K562 (cell line): ENCODE data around the gene WBP1L. TPM values are rescaled to one million over a fixed set of nuclear protein-coding genes. Genes with fewer than 3 reads are reported as not detected.

Experiments
- CHD2 ChIP-seq: IDR thresholded peaks from 2 replicates; pipeline ENCODE4 v1.6.1; 2011; ENCODE audit warnings: low read depth, low read length
- ETV6 ChIP-seq, 3 experiments: fragments of 150-350 bp in 1 of 3; sonication (generic) in 1 of 3; formaldehyde crosslinking in 1 of 3; IDR thresholded peaks; 2 replicates each; pipeline versions ENCODE4 v1.6.1 to v1.8.0; 2014 to 2022; ENCODE audit warnings: borderline replicate concordance in 2 of 3, low read depth in 2 of 3, antibody characterized with exemption in 1 of 3, low read length in 1 of 3, mild to moderate bottlenecking in 1 of 3, missing genetic modification reagents in 1 of 3
- GABPA ChIP-seq: fragments of 200-800 bp; sonication (Bioruptor generic); conservative IDR thresholded peaks from 2 replicates; pipeline ENCODE4 v1.6.1; 2016; ENCODE audit warnings: low read depth, missing genetic modification characterization, missing compliant biosample characterization
- GATAD2A ChIP-seq: fragments of 450-650 bp; IDR thresholded peaks from 2 replicates; pipeline ENCODE4 v1.6.1; 2017
- GTF2A2 ChIP-seq: IDR thresholded peaks from 2 replicates; pipeline ENCODE4 v1.6.1; 2016; ENCODE audit warnings: mild to moderate bottlenecking, missing genetic modification characterization, missing compliant biosample characterization
- KLF13 ChIP-seq: fragments of 450-650 bp; IDR thresholded peaks from 2 replicates; pipeline ENCODE4 v1.6.1; 2016; ENCODE audit warnings: missing genetic modification characterization, low read depth, mild to moderate bottlenecking, missing compliant biosample characterization, moderate library complexity, borderline replicate concordance
- MCM3 ChIP-seq: fragments of 450-650 bp; IDR thresholded peaks from 2 replicates; pipeline ENCODE4 v1.6.1; 2016
- MIER1 ChIP-seq: fragments of 450-650 bp; IDR thresholded peaks from 2 replicates; pipeline ENCODE4 v1.6.1; 2016; ENCODE audit warnings: antibody characterized with exemption, mild to moderate bottlenecking, low read depth
- NCOR1 ChIP-seq: fragments of 450-650 bp; IDR thresholded peaks from 2 replicates; pipeline ENCODE4 v1.6.1; 2016; ENCODE audit warnings: mild to moderate bottlenecking, moderate library complexity
- SMC3 ChIP-seq: conservative IDR thresholded peaks from 2 replicates; pipeline ENCODE4 v1.6.1; 2011; ENCODE audit warnings: low read depth, low read length, improper control_type of control experiment; ENCODE audit not compliant: insufficient read depth
- SP2 ChIP-seq: IDR thresholded peaks from 2 replicates; pipeline ENCODE4 v1.6.1; 2011; ENCODE audit warnings: mild to moderate bottlenecking, low read depth, low read length, moderate library complexity; ENCODE audit not compliant: poor library complexity, severe bottlenecking; ENCODE audit errors: extremely low read depth
- ZNF140 ChIP-seq: fragments of 250-450 bp; sonication (Bioruptor Pico); IDR thresholded peaks from 2 replicates; pipeline ENCODE4 v1.8.0; 2021; ENCODE audit warnings: moderate library complexity, mild to moderate bottlenecking, inconsistent platforms
- ZNF282 ChIP-seq: sonication (generic); formaldehyde crosslinking; IDR thresholded peaks from 2 replicates; pipeline ENCODE4 v1.8.1; 2023; ENCODE audit warnings: missing genetic modification reagents
- ZNF445 ChIP-seq: fragments of 250-450 bp; sonication (Bioruptor Pico); IDR thresholded peaks from 2 replicates; pipeline ENCODE4 v1.4.0; 2020; ENCODE audit warnings: low read depth, mild to moderate bottlenecking, moderate library complexity
- ZNF830 ChIP-seq: fragments of 250-450 bp; sonication (Bioruptor Pico); IDR thresholded peaks from 2 replicates; pipeline ENCODE4 v1.5.0; 2021; ENCODE audit warnings: mild to moderate bottlenecking
- polyA plus RNA-seq, 8 experiments: library from polyadenylated mRNA; depleted of rRNA in 4 of 8; stranded (reverse) in 5 of 8; unstranded in 3 of 8; fragments of >200 nt; fragmentation: Nextera tagmentation in 2 of 8; fragmentation: Illumina TruSeq in 1 of 8; extraction: Ambion mirVana in 2 of 8; extraction: Trizol in 1 of 8; gene quantifications; 2 replicates each; pipeline versions ENCODE4 v1.2.1 to v1.2.3, GENCODE V29; 2011 to 2014; ENCODE audit warnings: inconsistent platforms in 1 of 8, missing spikeins in 1 of 8
- total RNA-seq, 7 experiments: library from RNA; depleted of rRNA in 6 of 7; stranded (reverse); fragments of >200 nt in 6 of 7; fragmentation: Illumina TruSeq in 2 of 7; extraction: Trizol in 2 of 7; gene quantifications; 2 replicates each; pipeline versions ENCODE4 v1.2.1 to v1.2.3, GENCODE V29; 2011 to 2021; ENCODE audit warnings: low replicate concordance in 1 of 7
- TF ChIP-seq, protein P1 (sequence below), 2 experiments: IDR thresholded peaks in 1 of 2; conservative IDR thresholded peaks in 1 of 2; 2 replicates each; pipeline ENCODE4 v1.6.1; 2016; ENCODE audit warnings: low read depth in 2 of 2, mild to moderate bottlenecking in 1 of 2, missing compliant biosample characterization in 1 of 2, missing genetic modification characterization in 1 of 2, moderate library complexity in 1 of 2
- TF ChIP-seq, protein P2 (sequence below): sonication (generic); formaldehyde crosslinking; IDR thresholded peaks from 2 replicates; pipeline ENCODE4 v1.9.0; 2022; ENCODE audit warnings: mild to moderate bottlenecking, missing genetic modification reagents
- TF ChIP-seq, protein P3 (sequence below): IDR thresholded peaks from 2 replicates; pipeline ENCODE4 v1.6.1; 2012; ENCODE audit warnings: low read depth, low read length, improper control_type of control experiment, borderline replicate concordance
- TF ChIP-seq, protein P4 (sequence below): fragments of 450-650 bp; IDR thresholded peaks from 2 replicates; pipeline ENCODE4 v1.7.1; 2018; ENCODE audit warnings: mild to moderate bottlenecking, low read depth; ENCODE audit not compliant: partially characterized antibody

Gene WBP1L
- total and polyA plus RNA-seq, 9 of the 15 experiments (the other 6 are each of a cell fraction or from before 2014, with no cell fraction given) = 3.2 to 14.4 (median 11.3) TPM

DNA sequence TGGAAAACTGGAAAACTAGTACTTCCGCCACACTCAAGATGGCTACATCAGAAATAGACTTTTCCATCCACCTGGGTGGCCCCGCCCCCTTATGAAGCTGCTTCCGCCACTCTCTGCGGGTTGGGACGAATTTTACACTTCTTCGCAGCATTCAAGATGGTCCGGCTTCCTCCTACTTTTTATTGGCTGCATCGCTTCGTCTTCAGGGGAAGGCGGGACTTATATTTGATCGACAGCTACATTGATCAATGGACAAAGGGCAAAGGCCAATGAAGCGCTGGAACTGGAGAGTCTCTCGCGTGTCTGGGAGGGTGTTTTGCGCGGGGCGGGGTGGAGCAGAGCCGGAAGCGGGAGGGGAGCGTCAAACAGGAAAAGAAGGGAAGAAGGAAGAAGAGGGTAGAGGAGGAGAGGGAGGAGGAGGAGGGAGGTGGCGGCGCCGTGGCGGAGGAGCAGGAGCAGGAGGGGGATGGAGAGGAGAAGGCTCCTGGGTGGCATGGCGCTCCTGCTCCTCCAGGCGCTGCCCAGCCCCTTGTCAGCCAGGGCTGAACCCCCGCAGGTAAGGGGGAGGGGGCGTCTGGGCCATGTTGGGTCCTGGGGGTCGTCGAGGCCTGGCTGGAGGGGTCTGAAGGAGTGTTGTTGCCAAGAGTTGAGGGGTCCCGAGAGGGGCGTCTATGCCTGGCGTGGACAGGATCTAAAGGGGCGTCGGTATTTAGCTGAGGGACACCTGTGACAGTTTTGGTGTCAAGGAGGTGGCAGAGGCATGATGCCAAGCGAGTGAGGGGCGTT is at the start of gene WBP1L (continued):
- TF ChIP-seq, protein P1, sequence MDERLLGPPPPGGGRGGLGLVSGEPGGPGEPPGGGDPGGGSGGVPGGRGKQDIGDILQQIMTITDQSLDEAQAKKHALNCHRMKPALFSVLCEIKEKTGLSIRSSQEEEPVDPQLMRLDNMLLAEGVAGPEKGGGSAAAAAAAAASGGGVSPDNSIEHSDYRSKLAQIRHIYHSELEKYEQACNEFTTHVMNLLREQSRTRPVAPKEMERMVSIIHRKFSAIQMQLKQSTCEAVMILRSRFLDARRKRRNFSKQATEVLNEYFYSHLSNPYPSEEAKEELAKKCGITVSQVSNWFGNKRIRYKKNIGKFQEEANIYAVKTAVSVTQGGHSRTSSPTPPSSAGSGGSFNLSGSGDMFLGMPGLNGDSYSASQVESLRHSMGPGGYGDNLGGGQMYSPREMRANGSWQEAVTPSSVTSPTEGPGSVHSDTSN (CRISPR knock-in tag; IDR thresholded peaks at IDR 0.05; ENCODE audit: low read depth) = peak; percentile 77
- TF ChIP-seq, protein P1 (tag; conservative IDR thresholded peaks at IDR 0.05; ENCODE audit: low read depth) = peak; percentile 98
- peak; percentile 81; the same call in 1 of the 2 replicates for TF ChIP-seq CHD2
- no peak for TF ChIP-seq NCOR1
- TF ChIP-seq GATAD2A = no peak
- no peak for TF ChIP-seq SMC3
- TF ChIP-seq ETV6 (IDR thresholded peaks at IDR 0.05; ENCODE audit: borderline replicate concordance in 1 of 2, low read depth in 2 of 2, low read length in 1 of 2) = peak in 1 of 2 experiments; percentile 68; a peak in 3 of 4 replicates
- TF ChIP-seq ETV6 (CRISPR knock-in tag; IDR thresholded peaks at IDR 0.05; ENCODE audit: borderline replicate concordance) = no peak
- TF ChIP-seq, protein P2, sequence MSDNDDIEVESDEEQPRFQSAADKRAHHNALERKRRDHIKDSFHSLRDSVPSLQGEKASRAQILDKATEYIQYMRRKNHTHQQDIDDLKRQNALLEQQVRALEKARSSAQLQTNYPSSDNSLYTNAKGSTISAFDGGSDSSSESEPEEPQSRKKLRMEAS (CRISPR knock-in tag) = no peak
- TF ChIP-seq, protein P3, sequence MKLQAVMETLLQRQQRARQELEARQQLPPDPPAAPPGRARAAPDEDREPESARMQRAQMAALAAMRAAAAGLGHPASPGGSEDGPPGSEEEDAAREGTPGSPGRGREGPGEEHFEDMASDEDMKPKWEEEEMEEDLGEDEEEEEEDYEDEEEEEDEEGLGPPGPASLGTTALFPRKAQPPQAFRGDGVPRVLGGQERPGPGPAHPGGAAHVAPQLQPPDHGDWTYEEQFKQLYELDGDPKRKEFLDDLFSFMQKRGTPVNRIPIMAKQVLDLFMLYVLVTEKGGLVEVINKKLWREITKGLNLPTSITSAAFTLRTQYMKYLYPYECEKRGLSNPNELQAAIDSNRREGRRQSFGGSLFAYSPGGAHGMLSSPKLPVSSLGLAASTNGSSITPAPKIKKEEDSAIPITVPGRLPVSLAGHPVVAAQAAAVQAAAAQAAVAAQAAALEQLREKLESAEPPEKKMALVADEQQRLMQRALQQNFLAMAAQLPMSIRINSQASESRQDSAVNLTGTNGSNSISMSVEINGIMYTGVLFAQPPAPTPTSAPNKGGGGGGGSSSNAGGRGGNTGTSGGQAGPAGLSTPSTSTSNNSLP = peak; percentile 63; the same call in 1 of the 2 replicates
- peak; percentile 96 for TF ChIP-seq KLF13 (tag)
- no peak for TF ChIP-seq ZNF140
- no peak for TF ChIP-seq ZNF282 (CRISPR knock-in tag)
- TF ChIP-seq GTF2A2 (tag) = no peak
- TF ChIP-seq MCM3 = no peak
- TF ChIP-seq, protein P4, sequence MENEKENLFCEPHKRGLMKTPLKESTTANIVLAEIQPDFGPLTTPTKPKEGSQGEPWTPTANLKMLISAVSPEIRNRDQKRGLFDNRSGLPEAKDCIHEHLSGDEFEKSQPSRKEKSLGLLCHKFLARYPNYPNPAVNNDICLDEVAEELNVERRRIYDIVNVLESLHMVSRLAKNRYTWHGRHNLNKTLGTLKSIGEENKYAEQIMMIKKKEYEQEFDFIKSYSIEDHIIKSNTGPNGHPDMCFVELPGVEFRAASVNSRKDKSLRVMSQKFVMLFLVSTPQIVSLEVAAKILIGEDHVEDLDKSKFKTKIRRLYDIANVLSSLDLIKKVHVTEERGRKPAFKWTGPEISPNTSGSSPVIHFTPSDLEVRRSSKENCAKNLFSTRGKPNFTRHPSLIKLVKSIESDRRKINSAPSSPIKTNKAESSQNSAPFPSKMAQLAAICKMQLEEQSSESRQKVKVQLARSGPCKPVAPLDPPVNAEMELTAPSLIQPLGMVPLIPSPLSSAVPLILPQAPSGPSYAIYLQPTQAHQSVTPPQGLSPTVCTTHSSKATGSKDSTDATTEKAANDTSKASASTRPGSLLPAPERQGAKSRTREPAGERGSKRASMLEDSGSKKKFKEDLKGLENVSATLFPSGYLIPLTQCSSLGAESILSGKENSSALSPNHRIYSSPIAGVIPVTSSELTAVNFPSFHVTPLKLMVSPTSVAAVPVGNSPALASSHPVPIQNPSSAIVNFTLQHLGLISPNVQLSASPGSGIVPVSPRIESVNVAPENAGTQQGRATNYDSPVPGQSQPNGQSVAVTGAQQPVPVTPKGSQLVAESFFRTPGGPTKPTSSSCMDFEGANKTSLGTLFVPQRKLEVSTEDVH = peak; percentile 94
- TF ChIP-seq GABPA (tag) = peak; percentile 94
- no peak for TF ChIP-seq ZNF830 (CRISPR knock-in tag)
- 0 out of 2 replicates have a peak, but pooled peaks have one; percentile 43 for TF ChIP-seq MIER1
- TF ChIP-seq SP2 = peak; percentile 67
- no peak for TF ChIP-seq ZNF445
